Mucosa of rectum (tissue), 2 donors: Measurements from ENCODE around the gene MACF1.
"Not testable (repeated sequence)": the region's sequence is repeated elsewhere in the genome, so short reads cannot be mapped to it uniquely, and the experiment has no call there.

Experiments used
- H3K27ac ChIP-seq, 2 donors: one replicate each; pipeline ENCODE4 v1.7.0; 2013; ENCODE audit warnings: inconsistent platforms in 2 of 2, low read depth in 2 of 2, low read length in 2 of 2
- H3K27me3 ChIP-seq, 2 donors: one replicate each; pipeline ENCODE4 v1.7.0; 2013; ENCODE audit warnings: low read length in 2 of 2; ENCODE audit not compliant: control insufficient read depth in 2 of 2, insufficient read depth in 2 of 2
- H3K36me3 ChIP-seq, 2 donors: one replicate each; pipeline ENCODE4 v1.7.0; 2013; ENCODE audit warnings: low read length in 2 of 2; ENCODE audit not compliant: control insufficient read depth in 2 of 2, insufficient read depth in 2 of 2
- H3K4me1 ChIP-seq, 2 donors: one replicate each; pipeline ENCODE4 v1.7.0; 2013; ENCODE audit warnings: low read length in 2 of 2, mild to moderate bottlenecking in 1 of 2; ENCODE audit not compliant: control insufficient read depth in 2 of 2, insufficient read depth in 2 of 2
- H3K4me3 ChIP-seq, 2 donors: one replicate each; pipeline ENCODE4 v1.7.0; 2013; ENCODE audit warnings: low read length in 2 of 2
- H3K9ac ChIP-seq, 2 donors: one replicate each; pipeline ENCODE4 v1.7.0; 2013; ENCODE audit warnings: low read length in 2 of 2, low read depth in 1 of 2, mild to moderate bottlenecking in 1 of 2
- H3K9me3 ChIP-seq, 2 donors: one replicate each; pipeline ENCODE4 v1.7.0; 2013; ENCODE audit warnings: low read length in 2 of 2; ENCODE audit not compliant: control insufficient read depth in 2 of 2
- donor health status: healthy.
- donor health status: Normal muscosa, but diverticular disease.

Gene MACF1

DNA sequence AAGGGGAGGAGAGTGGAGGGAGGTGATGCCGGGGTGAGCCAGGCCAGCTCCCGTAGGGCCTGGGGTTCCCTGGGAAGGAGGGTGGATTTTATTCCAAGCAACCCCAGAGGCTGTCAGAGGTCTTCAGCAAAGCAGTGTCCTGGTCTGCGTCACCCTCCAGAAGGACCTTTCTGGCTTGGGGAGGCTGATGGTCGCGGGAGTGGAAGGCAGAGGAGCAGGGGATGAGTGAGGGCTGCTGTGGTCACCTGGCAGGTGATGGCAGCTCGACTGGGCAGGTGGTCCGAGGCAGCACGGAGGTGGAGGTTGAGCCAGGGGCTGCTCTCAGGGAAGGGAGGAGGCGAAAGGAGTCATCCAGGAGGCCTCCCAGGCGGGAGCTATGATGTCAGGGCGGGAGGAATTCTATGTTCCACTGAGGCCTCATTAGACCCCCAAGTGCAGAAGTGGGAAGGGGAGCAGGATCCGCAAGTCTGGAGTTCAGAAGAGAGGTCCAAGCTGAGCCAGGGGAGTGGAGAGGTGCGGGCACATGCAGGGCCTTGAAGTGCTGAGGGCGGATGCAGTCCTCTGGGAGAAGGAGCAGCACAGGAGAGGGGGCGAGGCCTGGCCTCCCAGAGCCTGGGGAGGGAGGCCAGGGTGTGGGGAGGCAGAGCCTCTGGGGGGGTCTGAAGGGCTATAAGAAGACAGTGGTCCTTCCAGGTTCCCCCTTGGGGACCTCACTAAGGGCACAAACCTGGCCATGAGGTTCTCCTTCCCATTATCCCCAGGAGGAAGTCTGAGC is 320.3 kb downstream of the MACF1 start:
- Histone ChIP-seq H3K27ac (peak overlapping the region in 1 of 2 donors; percentile 52), H3K36me3 (peaks cover 0 to 12% of the 10 kb centered on the region in 2 donors), H3K4me1 (peaks cover 11 to 12% of the 10 kb centered on the region in 2 donors), H3K9ac (no peak overlapping the region), H3K27me3 (no peaks in the 10 kb centered on the region), H3K9me3 (no peaks in the 10 kb centered on the region), H3K4me3 (no peak overlapping the region)

DNA sequence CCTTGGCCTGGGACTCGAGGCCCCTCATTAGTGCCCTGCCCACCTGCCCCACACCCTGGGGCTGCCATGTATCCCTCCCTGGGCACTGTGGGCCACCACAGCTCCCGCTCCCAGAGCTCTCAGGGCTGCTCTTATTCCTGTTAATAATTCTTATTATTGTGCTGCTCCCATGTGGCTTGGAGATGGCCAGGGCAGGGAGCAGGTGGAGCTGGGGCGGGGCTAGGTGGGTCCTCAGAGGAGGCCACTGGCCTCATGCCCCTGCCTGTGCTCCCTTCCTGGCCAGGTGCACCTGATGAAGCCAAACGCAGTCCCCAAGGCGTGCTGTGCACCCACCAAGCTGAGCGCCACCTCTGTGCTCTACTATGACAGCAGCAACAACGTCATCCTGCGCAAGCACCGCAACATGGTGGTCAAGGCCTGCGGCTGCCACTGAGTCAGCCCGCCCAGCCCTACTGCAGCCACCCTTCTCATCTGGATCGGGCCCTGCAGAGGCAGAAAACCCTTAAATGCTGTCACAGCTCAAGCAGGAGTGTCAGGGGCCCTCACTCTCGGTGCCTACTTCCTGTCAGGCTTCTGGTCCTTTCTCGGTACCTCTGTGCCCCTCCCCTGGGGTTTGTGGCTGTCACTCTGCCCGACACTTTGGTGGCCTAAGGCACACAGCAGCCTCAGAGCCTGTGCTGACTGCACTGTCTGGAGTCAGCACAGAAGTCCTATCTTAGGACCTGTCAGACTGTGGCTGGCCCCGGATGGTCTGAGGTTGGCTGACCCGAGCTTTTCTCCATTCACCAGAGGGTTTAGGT is 321.1 kb downstream of the MACF1 start:
- peaks cover 11 to 12% of the 10 kb centered on the region in 2 donors for H3K4me1 ChIP-seq

DNA sequence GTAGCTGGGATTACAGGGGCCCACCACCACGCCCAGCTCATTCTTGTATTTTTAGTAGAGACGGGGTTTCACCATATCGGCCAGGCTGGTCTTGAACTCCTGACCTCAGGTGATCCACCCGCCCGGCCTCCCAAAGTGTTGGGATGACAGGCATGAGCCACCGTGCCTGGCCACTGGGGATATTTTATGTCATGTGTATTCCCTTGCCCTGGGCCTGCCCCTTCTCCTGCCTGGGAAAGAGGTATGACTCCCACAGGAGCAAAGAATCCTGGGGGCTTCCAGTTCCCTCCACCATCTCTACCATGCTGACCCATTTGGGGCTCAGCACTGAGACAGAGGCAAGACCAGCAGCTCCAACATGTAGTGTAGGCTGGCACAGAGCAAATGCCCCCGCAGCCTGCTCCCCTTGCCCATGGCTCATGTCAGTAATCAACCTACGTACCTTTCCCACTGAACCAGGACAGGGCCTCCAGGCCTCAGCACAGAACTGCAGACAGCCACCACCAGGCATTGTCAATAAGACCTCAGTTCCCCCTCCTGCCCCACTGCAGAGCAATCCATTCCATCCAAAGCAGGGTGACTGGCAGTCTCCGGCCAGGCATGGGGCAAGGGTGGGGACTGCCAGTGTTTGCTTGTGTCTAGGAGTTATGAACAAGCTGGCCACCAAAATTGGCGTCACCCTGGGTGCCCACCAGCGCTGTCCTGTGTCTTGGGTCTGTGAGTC is 322.1 kb downstream of the MACF1 start:
- H3K4me1 ChIP-seq, result peaks cover 11 to 12% of the 10 kb centered on the region in 2 donors
- no peaks in the 10 kb centered on the region for H3K9me3 ChIP-seq
- no peaks in the 10 kb centered on the region for H3K27me3 ChIP-seq
- H3K27ac ChIP-seq, result peak overlapping the region; percentile 78 to 92
- peak overlapping the region in 1 of 2 donors; percentile 77 for H3K9ac ChIP-seq
- H3K4me3 ChIP-seq, result peak overlapping the region; percentile 20 to 38
- peaks cover 0 to 12% of the 10 kb centered on the region in 2 donors for H3K36me3 ChIP-seq

More for the DNA sequence above, 321.1 kb downstream of the MACF1 start:
- H3K36me3 ChIP-seq, result peaks cover 0 to 12% of the 10 kb centered on the region in 2 donors
- H3K27me3 ChIP-seq, result no peaks in the 10 kb centered on the region
- no peak overlapping the region for H3K9ac ChIP-seq
- H3K9me3 ChIP-seq, result no peaks in the 10 kb centered on the region
- H3K4me3 ChIP-seq, result no peak overlapping the region
- peak overlapping the region in 1 of 2 donors; percentile 52 for H3K27ac ChIP-seq

DNA sequence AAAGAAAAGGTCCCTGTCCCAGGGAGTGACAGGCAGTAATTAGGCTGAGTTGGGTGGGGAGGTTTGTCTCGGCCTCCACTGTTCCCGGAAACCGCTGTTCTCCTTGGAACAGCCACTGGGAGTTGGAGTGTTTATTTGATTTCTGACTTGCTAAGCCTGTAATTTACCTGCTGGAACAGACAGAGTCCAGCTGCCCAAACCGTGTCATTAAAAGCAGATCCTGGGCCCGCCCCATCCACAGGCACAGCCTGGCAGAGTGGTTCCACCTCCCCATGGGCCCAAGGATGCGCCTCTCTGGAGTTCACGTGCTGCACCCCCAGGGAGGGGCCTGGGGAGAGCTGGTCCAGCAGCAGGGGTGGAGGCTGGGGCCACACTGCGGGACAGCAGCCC is 322.7 kb downstream of the MACF1 start:
- H3K27me3 ChIP-seq, H3K9me3 ChIP-seq: not testable (repeated sequence)
- Histone ChIP-seq H3K4me1 (peaks cover 11 to 12% of the 10 kb centered on the region in 2 donors), H3K9ac (peak overlapping the region in 1 of 2 donors; percentile 77), H3K36me3 (peaks cover 0 to 12% of the 10 kb centered on the region in 2 donors), H3K27ac (peak overlapping the region; percentile 78 to 92), H3K4me3 (peak overlapping the region; percentile 20 to 38)

GRCh38 chr1:39528082-39528481 is 323.6 kb downstream of the MACF1 start:
- Histone ChIP-seq H3K27ac (peak overlapping the region in 1 of 2 donors; percentile 67), H3K4me1 (peaks cover 11 to 12% of the 10 kb centered on the region in 2 donors), H3K9ac (no peak overlapping the region), H3K27me3 (no peaks in the 10 kb centered on the region), H3K4me3 (no peak overlapping the region), H3K9me3 (no peaks in the 10 kb centered on the region), H3K36me3 (peaks cover 0 to 12% of the 10 kb centered on the region in 2 donors)

GRCh38 chr1:39529901-39530535 is 325.5 kb downstream of the MACF1 start:
- H3K9me3 ChIP-seq, result no peaks in the 10 kb centered on the region
- H3K4me3 ChIP-seq, result no peak overlapping the region
- H3K27me3 ChIP-seq, result no peaks in the 10 kb centered on the region
- no peak overlapping the region for H3K9ac ChIP-seq
- no peak overlapping the region for H3K27ac ChIP-seq
- H3K36me3 ChIP-seq, result peaks cover 0 to 12% of the 10 kb centered on the region in 2 donors
- H3K4me1 ChIP-seq, result peaks cover 11 to 12% of the 10 kb centered on the region in 2 donors

DNA sequence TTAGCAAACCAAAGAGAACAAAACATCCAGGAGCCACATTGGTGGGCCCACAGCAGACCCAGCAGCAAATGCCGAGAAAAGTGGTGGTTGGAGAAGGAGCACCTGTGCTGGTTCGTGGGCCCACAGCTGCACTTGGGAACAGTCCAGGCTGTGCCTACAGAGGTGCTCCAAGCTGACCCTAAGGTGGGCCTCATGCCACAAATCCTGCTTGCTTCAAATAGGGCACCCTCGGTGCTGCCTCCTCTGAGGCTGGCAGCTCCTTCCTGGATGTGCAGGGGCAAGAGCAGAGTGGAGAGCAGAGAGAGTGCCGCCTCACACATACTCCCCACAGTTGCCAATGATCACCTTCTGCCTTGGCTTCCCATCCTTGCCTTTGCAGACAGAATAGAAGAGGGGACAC is 327.0 kb downstream of the MACF1 start:
- H3K9ac ChIP-seq, result no peak overlapping the region
- H3K27me3 ChIP-seq, result no peaks in the 10 kb centered on the region
- H3K4me3 ChIP-seq, result no peak overlapping the region
- H3K27ac ChIP-seq, result no peak overlapping the region
- H3K36me3 ChIP-seq, result peaks cover 0 to 12% of the 10 kb centered on the region in 2 donors
- H3K9me3 ChIP-seq, result no peaks in the 10 kb centered on the region
- H3K4me1 ChIP-seq, result peaks cover 5 to 10% of the 10 kb centered on the region in 2 donors

DNA sequence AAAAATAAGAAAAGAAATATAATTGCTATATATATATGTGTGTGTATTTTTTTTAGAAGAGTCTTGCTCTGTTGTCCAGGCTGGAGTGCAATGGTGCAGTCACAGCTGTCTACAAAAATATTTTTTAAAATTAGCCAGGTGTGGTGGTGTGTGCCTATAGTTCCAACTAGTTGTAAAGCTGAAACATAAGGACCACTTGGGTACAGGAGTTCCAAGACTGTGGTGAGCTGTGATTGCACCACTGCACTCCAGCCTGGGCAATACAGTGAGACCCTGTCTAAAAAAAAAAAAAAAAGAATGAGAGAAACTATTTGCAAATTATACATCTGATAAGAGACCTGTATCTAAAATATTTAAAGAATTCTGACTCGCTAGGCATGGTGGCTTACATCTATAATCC is 328.9 kb downstream of the MACF1 start:
- Histone ChIP-seq H3K27ac (no peak overlapping the region), H3K4me3 (no peak overlapping the region), H3K9ac (no peak overlapping the region), H3K36me3 (peaks cover under 1 to 7% of the 10 kb centered on the region in 2 donors), H3K27me3 (no peaks in the 10 kb centered on the region), H3K9me3 (no peaks in the 10 kb centered on the region), H3K4me1 (no peaks in the 10 kb centered on the region)
